ENCODE results near the gene EHD1.

DNA sequence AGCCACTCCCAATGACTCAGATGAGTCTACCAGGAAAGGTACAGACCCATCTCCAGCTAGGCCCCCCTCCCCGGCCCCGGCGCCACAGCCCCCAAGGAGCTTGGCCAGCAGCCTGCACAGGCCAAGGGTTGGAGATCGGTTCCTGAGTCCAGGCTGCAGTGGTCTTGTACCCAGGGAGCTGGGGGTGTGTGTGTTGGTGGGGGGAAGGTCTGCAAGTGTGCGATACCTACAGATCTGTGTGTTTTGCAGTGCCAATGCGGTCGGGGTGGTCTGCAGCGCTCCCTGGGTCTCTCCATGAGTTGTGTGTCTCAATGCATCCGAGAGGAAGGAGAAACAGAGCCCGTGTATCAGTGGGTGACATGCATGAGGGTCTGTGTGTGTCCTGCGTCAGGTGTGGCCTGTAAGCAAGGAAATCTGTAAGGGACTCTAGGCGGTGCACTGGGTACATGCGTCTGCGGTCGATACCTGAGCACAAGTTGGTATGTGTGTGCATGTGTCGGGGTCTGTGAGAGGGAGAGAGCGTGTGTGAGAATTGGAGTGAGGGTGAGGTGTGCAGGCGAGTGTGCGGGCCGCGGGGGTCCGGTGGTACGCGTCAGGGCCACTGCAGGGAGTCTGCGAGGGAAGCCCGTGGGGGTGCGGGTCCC, 34.6 kb downstream of the EHD1 start:
- TF ChIP-seq CTCF (IDR thresholded peaks at IDR 0.05) (no peak), POLR2A (IDR thresholded peaks at IDR 0.05) (no peak)

Measured in esophagus squamous epithelium (tissue), 4 donors.